HTR-8/SVneo (cell line): Measurements from ENCODE around the gene TOM1L2.
"Not testable (repeated sequence)": the region's sequence is repeated elsewhere in the genome, so short reads cannot be mapped to it uniquely, and the experiment has no call there.

ENCODE experiments used
- DNase-seq: peaks from one replicate; pipeline ENCODE4 v3.0.0; 2011; ENCODE audit warnings: low spot score, mixed read lengths; ENCODE audit not compliant: insufficient read length
- FAIRE-seq: peaks from 2 replicates; lab custom pipeline; 2011; peaks lifted over from hg19 to GRCh38; lab: Jason Lieb, UNC

The TOM1L2 gene

DNA sequence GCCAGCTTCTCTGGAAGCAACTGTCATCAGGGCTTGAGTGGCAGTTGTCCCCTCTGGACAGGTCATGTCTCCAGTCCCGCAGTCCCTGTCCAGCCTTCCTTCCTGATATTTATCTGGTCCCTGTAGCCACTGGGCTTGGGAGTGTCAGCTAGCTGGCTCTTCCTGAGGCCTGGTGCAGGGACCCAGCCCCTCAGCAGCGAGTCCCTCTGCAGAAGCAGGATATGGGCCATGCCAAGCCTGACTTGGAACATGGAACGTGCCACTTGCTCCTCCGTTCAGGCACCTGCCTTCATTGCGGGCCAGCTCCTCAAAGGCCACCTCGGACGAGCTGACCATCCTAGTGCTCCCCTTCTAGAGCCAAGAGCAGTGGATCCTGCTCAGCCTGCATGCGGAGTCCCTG, 26.7 kb upstream of the TOM1L2 start:
- DNase-seq (no peak), FAIRE-seq (peak; percentile 4)

GRCh38 chr17:17995887-17996286, 23.7 kb upstream of the TOM1L2 start:
- not testable (repeated sequence) for FAIRE-seq, DNase-seq

DNA sequence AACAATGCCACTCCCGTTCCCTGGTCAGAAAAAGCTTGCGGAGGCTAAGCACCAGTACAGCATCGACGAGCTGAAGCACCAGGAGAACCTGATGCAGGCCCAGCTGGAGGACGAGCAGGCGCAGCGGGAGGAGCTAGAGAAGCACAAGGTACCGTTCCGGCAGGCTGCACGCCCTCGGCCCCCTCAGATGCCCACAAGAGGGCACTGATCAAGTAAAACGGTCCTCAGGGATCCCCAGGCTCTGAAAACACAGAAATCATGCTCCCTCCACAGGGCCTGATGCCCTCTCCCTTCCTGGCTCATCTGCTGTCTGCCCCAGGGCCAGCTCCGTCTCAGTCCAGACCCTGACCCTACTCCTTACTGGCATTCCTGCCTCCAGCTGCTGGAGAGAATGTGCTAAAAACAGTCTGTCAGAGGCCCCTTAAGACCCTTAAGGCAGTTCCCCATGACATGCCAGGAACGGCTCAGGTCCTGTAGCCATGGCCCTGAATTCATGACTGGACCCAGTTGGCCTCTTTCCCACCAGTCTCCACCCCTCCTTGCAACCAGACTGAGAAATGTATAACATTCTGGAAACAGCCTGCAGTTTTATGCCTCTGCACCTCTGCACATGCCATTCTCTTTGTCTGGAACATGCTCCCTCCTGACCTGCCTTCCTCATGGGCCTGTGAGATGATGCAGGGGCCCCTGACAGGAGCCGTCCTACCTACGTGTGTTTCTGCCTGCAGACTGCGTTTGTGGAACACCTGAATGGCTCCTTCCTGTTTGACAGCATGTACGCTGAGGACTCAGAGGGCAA, 22.3 kb upstream of the TOM1L2 start:
- DNase-seq (no peak), FAIRE-seq (peak; percentile 72)

DNA sequence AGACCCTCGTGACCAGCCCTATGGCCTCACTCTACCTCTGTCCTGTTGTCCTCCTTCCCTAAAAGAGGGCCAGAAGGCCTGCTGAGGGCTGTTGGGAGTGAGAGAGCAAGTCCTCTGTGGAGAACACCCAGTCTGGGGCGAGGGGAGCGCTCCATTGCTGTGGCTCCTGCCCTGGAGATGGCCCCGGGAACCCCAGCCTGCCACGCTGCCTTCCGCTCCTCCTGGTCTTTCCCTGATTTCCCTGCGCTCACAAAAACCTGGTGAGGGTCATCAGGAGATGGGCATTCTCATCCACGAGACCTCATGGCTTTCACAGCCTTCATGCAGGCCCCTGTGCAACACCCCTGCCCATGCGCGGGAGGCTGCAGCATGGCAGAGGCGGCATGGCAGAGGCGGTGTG, 21.7 kb upstream of the TOM1L2 start:
- FAIRE-seq (no peak), DNase-seq (no peak)

DNA sequence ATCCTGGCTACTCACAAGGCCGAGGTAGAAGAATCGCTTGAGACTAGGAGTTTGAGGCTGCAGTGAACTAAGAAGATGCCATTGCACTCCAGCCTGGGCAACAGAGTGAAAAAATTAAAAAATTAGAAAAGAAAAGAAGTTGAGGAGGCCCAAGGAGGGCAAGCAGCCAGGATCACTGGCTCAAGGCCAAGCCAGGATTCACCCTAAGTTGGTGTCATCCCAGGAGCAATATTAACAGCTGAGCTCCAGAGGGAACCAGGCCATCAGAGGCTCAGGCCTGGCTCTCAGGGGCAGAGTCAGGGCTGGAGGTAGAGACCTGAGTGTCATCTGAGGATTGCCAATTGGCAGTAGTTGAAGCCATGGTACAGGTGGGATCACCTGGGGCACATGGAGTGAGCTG, 21.2 kb upstream of the TOM1L2 start:
- peak; percentile 4 for FAIRE-seq
- DNase-seq = no peak

DNA sequence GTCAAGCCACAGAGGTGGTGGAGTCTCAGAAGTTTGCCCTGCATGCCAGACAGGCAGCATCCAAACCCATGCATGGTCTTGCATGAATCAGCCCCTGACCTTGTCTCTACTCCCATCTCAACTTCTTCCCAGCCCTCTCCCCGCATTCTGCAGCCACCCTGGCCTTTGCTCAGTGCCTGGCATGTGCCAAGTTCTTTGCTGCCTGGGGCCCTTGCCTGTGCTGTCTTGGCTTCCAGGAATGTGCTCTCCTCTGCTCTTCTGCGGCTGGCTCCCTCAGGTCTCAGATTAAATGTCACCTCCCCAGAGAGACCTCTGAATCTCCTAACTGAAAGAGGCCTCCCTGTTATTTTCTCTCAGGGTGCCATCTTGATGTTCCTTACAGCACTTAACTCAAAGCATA, 18.1 kb upstream of the TOM1L2 start:
- DNase-seq (no peak), FAIRE-seq (peak; percentile 94)

DNA sequence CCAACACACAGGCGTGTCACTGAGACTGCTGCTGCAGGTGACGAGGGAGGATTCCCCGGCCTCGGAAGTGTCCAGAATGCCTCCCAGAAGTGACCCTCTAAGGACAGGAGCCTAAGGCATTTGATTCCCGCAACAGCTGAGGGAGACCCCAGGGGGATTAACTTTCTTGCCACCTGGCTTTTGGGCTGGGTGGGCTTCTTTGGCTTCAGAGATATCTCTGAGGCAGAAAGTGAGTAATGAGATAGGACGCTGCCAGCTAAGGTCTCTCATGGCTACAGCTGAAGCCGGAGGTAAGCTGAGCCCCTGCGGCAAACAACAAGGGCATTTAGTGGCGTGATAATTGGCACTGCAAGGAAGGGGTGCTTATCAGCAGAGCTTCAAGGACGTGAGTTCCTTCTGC, 17.4 kb upstream of the TOM1L2 start:
- FAIRE-seq (no peak), DNase-seq (no peak)

DNA sequence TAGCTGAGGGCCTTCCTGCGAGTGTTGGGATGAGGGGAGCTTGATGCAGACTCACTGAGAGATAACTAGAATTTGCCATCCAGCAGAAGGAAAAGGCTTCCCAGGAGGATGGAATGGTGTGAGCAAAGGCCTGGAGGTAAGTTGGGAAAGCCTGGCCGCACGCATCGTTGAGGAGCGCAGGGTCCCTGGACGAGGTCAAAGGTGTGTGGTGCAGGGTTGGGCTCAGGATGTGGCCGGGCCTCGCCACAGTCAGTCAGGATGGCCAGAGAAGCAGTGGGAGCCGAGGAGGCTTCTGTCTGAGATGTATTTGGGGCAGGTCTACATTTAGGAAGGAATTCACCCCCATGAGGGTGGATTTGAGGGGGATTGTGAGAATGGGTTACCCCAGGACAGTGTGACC, 16.9 kb upstream of the TOM1L2 start:
- FAIRE-seq = no peak
- DNase-seq = no peak

DNA sequence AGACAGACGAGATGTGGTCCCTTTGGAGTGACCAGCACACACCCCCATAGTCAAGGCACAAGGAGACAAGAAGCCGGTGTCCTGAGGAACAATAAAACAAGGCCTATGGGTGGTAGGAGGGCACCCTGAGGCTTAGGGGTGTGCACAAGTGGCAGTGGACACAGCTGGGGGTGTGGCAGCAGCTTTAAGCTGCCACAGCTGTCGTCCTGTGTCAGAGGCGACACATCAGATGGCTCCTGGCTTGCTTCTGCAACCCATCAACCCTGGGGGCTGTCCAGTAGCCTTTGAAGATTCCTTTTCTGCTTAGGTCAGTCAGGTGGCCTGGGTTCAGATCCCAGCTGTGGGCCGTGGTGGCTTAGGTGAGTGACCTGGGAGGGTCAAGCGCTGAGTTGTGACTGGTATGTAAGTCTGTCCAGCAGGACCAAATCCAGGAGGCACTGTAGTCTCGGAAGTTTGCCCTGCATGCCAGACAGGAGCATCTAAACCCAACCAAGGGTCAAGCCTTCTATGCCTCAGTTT, 16.3 kb upstream of the TOM1L2 start:
- FAIRE-seq = peak; percentile 76
- no peak for DNase-seq

GRCh38 chr17:17987901-17988300, 15.7 kb upstream of the TOM1L2 start:
- no peak for FAIRE-seq
- no peak for DNase-seq

DNA sequence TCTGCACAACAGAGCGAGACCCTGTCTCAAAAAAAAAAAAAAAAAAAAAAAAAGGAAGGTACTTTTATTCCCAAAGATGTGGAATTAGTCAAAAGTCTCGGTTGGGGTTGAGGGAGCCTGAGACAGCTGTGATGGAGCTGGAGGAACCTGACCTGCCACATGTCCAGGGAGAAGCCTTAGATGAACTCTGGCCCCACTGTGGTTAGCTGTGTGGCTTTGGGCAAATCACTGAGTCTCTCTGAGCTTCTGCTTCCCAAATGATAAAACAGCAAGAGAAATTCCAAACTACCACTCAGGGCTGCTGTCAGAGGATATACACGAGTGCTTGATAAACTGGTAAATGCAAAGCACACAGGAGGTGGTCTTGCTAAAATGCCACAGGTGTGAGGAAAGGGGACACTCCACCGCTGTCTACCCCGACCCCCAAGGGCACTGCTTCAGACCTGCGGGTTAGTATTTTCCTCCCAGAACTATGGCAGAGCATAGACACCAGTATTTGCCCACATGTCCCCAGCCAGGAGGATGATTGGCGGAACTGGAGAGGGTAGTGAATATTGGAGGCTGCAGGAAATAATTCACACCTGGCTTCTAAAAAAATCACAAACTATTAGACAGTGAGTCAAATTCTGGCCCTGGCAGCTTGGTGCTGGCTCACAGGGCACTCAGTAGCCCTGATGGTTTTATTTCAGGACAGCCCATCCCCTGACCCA, 15.1 kb upstream of the TOM1L2 start:
- FAIRE-seq = no peak
- DNase-seq = no peak

GRCh38 chr17:17985555-17985954, 13.4 kb upstream of the TOM1L2 start:
- DNase-seq = no peak
- FAIRE-seq = no peak

DNA sequence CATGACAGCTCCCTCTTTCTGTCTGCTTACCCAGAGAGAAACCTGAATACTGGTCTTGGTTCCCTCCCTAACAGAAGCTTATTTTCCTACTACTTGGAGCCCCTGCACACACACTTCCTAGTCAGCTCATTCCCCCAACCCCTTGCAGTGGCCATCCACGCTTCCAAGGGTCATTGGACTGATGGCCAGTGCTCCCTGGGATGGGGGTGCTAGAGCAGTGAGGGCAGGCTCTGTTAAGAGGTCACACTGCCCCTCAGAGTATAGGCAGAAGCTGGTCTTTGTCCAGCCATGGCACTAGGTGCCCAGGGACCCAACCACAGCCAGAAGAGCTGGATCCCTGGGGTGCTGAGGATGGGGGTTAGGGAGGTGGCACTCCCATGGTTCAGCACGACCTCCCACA, 13.0 kb upstream of the TOM1L2 start:
- DNase-seq (no peak), FAIRE-seq (peak; percentile 80)

GRCh38 chr17:17983776-17984175, 11.6 kb upstream of the TOM1L2 start:
- DNase-seq (no peak), FAIRE-seq (peak; percentile 54)

GRCh38 chr17:17983376-17983775, 11.2 kb upstream of the TOM1L2 start:
- FAIRE-seq = peak; percentile 28

GRCh38 chr17:17982801-17983200, 10.6 kb upstream of the TOM1L2 start:
- DNase-seq = no peak
- no peak for FAIRE-seq

More at GRCh38 chr17:17983376-17983775, 11.2 kb upstream of the TOM1L2 start:
- DNase-seq = no peak

DNA sequence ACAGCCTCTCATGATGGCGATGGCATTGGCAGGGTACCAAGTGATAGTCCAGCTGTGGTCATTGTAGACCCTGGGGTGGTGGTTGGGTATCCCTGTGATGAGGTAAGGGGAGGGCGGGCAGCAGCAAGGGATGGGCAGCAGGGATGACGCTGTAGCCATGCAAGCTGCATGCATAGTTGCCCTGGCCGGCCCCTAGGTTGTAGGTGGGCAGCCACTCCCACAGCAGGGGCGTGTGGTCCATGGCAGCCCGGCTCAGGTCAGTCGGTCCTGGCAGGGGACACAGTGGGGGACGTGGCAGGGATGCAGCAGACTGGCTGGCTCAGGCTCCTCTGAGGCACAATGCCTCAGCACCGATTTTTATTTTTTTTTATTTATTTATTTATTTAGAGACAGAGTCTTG, 9.1 kb upstream of the TOM1L2 start:
- DNase-seq = no peak
- FAIRE-seq = no peak

DNA sequence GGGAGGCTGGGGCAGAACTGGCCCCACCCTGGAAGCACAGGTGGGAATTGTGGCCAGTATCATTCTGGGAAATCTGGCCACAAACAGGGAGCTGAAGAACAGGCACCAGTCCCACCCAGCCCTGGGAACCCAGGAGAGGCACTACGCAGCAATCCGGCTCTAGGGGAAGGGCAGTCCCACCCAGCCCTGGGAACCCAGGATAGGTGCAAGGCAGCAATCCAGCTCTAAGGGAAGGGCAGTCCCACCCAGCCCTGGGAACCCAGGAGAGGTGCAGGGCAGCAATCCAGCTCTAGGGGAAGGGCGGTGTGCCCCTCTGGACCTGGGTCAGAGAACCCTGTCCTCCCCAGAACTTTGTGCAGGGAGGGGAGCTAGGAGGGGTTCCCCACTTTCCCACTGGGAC, 7.6 kb upstream of the TOM1L2 start:
- FAIRE-seq (peak; percentile 66), DNase-seq (no peak)

- FAIRE-seq (peak; percentile 44), DNase-seq (no peak)
Observed at GRCh38 chr17:17978481-17979424, 6.6 kb upstream of the TOM1L2 start.

DNA sequence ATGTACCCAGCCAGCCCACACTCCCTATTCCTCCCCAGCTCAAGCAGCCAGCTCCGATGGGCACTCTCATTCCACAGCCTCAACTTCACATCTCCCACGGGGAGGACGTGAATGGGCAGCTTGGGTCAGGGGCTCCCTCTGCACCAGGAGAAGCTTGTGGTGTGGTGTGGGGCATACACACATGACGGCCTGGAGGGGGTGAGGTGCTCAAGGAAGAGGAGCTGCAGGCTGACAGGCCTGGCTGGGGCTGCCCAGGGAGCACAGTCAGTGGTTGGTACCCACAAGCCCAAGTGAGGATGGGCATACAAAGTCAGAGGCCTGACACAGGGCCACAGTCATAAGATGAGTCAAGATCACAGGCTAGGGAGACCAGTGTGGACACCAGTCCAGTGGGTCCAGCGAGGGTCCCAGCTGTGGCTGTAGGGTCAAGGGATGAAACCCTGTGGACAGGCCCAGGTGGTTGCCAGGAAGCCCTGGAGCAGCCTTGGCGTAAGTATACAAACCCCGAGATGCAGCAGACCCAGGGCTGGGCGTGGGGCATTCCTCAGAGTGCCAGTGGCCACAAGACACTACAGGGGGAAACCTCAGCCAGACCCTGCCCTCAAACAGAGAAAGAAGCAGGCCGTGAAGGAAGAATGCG, 4.9 kb upstream of the TOM1L2 start:
- FAIRE-seq (peak; percentile 72), DNase-seq (no peak)
